SK-N-SH (cell line): ENCODE measurements around the gene TOMM40L.

Experiments used
- EZH2phosphoT487 ChIP-seq: fragments of 200-600 bp; sonication (generic); IDR thresholded peaks from 2 replicates; pipeline ENCODE4 v1.6.1; 2017; ENCODE audit warnings: low read depth, mixed run types, mild to moderate bottlenecking, antibody characterized with exemption, moderate library complexity, borderline replicate concordance
- FOXJ3 ChIP-seq: sonication (generic); formaldehyde crosslinking; IDR thresholded peaks from 2 replicates; pipeline ENCODE4 v1.5.1; 2020; ENCODE audit warnings: mild to moderate bottlenecking, missing genetic modification reagents
- TF ChIP-seq, protein P1 (sequence below): IDR thresholded peaks from 2 replicates; pipeline ENCODE4 v1.6.1; 2012; ENCODE audit warnings: mild to moderate bottlenecking, low read depth, low read length, moderate library complexity

DNA sequence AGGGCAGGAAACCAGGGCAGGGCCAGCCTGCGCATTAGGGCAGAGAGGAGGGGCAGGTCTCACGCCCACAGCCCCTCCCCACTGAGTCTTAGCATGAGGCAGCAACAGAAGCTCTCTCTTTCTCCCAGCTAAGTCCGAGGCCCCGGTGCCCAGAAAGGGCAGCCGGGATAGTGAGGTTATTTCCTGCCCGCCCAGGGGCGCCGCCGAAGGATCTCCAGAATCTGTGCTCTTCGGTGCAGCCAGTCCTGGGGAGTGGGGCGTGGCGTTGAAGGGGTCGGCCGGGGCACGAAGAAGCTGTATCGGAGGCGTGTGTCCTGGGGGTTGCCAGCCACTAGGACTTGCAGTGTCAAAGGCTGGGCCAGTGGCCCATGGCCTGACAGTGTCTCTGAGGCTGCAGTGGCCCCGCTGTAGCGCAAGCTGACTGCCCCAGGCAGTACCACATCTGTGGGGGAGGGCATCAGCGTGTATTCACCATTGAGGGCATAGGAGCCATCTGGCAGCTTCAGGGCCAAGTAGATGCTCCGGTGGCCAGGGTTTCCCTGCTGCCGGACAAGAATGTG is 34.8 kb upstream of the TOMM40L start:
- TF ChIP-seq EZH2phosphoT487 (no peak), FOXJ3 (CRISPR knock-in tag) (no peak)
- TF ChIP-seq, protein P1, sequence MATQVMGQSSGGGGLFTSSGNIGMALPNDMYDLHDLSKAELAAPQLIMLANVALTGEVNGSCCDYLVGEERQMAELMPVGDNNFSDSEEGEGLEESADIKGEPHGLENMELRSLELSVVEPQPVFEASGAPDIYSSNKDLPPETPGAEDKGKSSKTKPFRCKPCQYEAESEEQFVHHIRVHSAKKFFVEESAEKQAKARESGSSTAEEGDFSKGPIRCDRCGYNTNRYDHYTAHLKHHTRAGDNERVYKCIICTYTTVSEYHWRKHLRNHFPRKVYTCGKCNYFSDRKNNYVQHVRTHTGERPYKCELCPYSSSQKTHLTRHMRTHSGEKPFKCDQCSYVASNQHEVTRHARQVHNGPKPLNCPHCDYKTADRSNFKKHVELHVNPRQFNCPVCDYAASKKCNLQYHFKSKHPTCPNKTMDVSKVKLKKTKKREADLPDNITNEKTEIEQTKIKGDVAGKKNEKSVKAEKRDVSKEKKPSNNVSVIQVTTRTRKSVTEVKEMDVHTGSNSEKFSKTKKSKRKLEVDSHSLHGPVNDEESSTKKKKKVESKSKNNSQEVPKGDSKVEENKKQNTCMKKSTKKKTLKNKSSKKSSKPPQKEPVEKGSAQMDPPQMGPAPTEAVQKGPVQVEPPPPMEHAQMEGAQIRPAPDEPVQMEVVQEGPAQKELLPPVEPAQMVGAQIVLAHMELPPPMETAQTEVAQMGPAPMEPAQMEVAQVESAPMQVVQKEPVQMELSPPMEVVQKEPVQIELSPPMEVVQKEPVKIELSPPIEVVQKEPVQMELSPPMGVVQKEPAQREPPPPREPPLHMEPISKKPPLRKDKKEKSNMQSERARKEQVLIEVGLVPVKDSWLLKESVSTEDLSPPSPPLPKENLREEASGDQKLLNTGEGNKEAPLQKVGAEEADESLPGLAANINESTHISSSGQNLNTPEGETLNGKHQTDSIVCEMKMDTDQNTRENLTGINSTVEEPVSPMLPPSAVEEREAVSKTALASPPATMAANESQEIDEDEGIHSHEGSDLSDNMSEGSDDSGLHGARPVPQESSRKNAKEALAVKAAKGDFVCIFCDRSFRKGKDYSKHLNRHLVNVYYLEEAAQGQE, result no peak
